Left lung (tissue), 10 donors: ENCODE data around the gene PLCH1. TPM values are rescaled to one million over a fixed set of nuclear protein-coding genes. Genes with fewer than 3 reads are reported as not detected.

ENCODE experiments used
- ATAC-seq: fragments of 200-7000 bp; cut with Tn5 transposase; one replicate; pipeline ENCODE4 v1.9.1; 2020; ENCODE audit warnings: moderate library complexity
- DNase-seq, 4 donors: peaks; one replicate each; pipeline ENCODE4 v3.0.0-alpha.2; 2013 to 2020
- H3K27ac ChIP-seq, 2 donors: fragments of 200-600 bp; sonication (generic) in 1 of 2; one replicate each; pipeline versions ENCODE4 v1.5.0 to v1.8.0; 2020 to 2021
- H3K27me3 ChIP-seq, 2 donors: fragments of 200-600 bp; sonication (generic) in 1 of 2; one replicate each; pipeline versions ENCODE4 v1.5.0 to v1.8.0; 2020 to 2021
- H3K36me3 ChIP-seq, 2 donors: fragments of 200-600 bp; sonication (generic) in 1 of 2; one replicate each; pipeline versions ENCODE4 v1.5.0 to v1.8.0; 2020 to 2021
- H3K4me1 ChIP-seq, 2 donors: fragments of 200-600 bp; one replicate each; pipeline ENCODE4 v1.8.0; 2021
- H3K4me3 ChIP-seq, 2 donors: fragments of 200-600 bp; sonication (generic) in 1 of 2; one replicate each; pipeline versions ENCODE4 v1.5.0 to v1.8.0; 2020 to 2021; ENCODE audit warnings: mild to moderate bottlenecking in 1 of 2
- H3K9me3 ChIP-seq, 2 donors: fragments of 200-600 bp; sonication (generic) in 1 of 2; one replicate each; pipeline versions ENCODE4 v1.5.0 to v1.8.0; 2020 to 2021
- intact Hi-C, 2 donors: fragments of 100-400 bp; cut with DNase I; formaldehyde crosslinking; loops; one replicate each; pipeline versions ENCODE4 v1.11.2 to v1.14.2; 2022
- polyA plus RNA-seq, 6 donors: library from polyadenylated mRNA; unstranded; fragments of 120-200 nt; gene quantifications; one replicate each; pipeline ENCODE4 v1.2.1, GENCODE V29; 2013; ENCODE audit not compliant: insufficient read length in 6 of 6
- total RNA-seq, 2 donors: library from RNA; stranded (reverse); fragmentation: NEBNext Ultra II Directional; extraction: Animal tissue kit (Norgen Biotek cat#: 25700); gene quantifications; one replicate each; pipeline ENCODE4 v1.2.1, GENCODE V29; 2021
- TF ChIP-seq, protein P1 (sequence below), 2 donors: fragments of 200-600 bp; sonication (generic) in 1 of 2; IDR thresholded peaks; one replicate each; pipeline versions ENCODE4 v1.5.0 to v1.8.0; 2021; ENCODE audit warnings: antibody characterized with exemption in 2 of 2
- donor health status: DM: no; HTN: yes; CAD: no.
- donor health status: DM: no; HTN: no; CAD: no.

PLCH1 gene
- total and polyA plus RNA-seq, 8 donors = 8.5 to 33.8 (median 23.7) TPM

DNA sequence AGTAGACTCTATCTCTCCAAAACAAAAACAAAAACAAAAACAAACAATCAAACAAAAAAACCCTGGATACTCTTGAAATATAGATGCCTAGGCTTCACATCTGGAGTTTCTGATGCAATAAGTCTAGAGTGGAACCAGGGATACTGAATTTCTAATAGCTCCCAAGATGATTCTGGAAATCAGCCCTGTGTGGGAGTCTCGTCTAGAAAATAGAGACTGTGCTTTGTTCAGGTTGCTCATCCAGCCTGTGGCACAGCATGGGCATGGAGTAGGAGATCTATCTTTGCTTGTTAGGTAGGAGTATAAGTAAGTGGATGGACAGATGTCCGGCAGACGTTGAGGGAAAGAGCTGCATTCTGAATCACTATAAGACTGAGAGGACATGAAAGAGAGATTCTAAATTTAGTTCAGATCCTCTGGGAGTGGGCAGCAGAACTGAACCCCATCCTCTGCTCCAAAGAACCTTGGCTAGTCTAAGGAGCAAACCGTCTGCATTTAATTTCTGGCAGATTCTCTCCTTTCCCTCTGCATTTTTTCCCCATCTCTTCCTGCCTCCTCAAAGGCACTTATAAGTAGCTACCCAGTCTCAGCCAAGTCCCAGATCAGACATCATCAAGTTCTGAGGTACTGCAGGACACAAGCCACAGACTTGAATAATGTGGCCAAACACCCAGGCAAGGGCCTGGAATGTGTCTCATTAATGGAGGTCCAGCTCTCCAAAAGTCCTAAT is 358.8 kb downstream of the PLCH1 start:
- H3K27me3 ChIP-seq = no peaks in the 10 kb centered on the region
- H3K27ac ChIP-seq = no peak overlapping the region
- no peak for DNase-seq
- no peaks in the 10 kb centered on the region for H3K36me3 ChIP-seq
- intact Hi-C loops = no loop called here
- TF ChIP-seq, protein P1, sequence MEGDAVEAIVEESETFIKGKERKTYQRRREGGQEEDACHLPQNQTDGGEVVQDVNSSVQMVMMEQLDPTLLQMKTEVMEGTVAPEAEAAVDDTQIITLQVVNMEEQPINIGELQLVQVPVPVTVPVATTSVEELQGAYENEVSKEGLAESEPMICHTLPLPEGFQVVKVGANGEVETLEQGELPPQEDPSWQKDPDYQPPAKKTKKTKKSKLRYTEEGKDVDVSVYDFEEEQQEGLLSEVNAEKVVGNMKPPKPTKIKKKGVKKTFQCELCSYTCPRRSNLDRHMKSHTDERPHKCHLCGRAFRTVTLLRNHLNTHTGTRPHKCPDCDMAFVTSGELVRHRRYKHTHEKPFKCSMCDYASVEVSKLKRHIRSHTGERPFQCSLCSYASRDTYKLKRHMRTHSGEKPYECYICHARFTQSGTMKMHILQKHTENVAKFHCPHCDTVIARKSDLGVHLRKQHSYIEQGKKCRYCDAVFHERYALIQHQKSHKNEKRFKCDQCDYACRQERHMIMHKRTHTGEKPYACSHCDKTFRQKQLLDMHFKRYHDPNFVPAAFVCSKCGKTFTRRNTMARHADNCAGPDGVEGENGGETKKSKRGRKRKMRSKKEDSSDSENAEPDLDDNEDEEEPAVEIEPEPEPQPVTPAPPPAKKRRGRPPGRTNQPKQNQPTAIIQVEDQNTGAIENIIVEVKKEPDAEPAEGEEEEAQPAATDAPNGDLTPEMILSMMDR (IDR thresholded peaks at IDR 0.05) = no peak
- H3K9me3 ChIP-seq = no peaks in the 10 kb centered on the region
- H3K4me3 ChIP-seq = no peak overlapping the region
- H3K4me1 ChIP-seq = no peaks in the 10 kb centered on the region
- no peak for ATAC-seq

DNA sequence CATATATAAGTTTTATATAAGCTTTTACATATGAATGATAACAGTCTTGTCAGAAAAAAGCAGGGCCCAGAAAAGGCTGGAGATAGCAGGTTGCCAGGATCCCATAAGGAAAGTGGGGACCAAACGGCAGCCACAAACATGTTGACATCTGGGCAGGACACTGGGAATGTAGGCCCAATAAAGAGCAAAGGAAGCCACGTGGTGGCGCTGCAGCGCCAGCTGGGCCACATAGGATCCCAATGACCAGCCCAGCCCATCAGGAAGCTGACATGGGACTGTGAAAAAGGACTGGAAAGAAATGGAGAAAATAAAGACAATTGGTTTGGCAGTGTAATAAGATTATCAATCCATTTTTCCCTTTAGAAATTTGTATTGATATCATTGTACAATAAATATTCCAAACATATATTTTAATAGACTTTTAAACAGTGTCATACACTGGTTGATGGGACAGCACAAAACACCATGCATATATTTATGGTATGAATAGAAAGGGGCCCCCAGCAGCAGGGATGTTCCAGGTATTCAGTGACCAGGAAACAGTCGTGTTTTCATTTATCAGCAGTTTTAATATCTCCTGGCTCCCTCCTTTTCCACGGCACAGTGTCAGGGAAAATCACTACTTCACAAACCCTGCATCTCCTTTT is 362.4 kb downstream of the PLCH1 start:
- TF ChIP-seq, protein P1 (IDR thresholded peaks at IDR 0.05) = peak; percentile 29 to 52
- no peaks in the 10 kb centered on the region for H3K4me1 ChIP-seq
- no peak overlapping the region for H3K27ac ChIP-seq
- H3K36me3 ChIP-seq = no peaks in the 10 kb centered on the region
- H3K9me3 ChIP-seq = no peaks in the 10 kb centered on the region
- intact Hi-C loops = no loop called here
- DNase-seq (peak in 3 of 4 donors; percentile 60 to 87 (median 75)), ATAC-seq (peak; percentile 97)
- H3K27me3 ChIP-seq = no peaks in the 10 kb centered on the region
- H3K4me3 ChIP-seq = no peak overlapping the region

DNA sequence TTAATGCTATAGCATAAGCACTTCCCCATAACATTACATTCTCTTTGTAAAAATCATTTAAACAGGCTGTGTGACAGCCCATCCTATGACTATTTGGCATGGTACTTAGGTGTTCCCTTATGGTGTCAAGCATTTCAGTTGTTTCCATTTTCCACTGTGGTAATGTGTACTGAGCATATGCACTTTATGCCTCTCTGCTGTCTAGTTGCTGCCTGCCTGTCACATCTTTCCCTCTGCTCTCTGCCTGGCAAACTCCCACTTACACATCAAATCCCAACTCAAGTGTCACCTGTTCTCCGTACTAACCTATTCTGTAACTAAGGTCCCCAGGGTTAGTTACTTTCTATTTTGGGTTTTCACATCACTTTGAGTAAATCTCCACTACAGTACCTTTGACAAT is 367.0 kb downstream of the PLCH1 start:
- Histone ChIP-seq H3K36me3 (no peaks in the 10 kb centered on the region), H3K9me3 (no peaks in the 10 kb centered on the region), H3K4me3 (no peak overlapping the region), H3K27me3 (no peaks in the 10 kb centered on the region), H3K27ac (no peak overlapping the region), H3K4me1 (no peaks in the 10 kb centered on the region)
- no peak for DNase-seq
- intact Hi-C loops = no loop called here
- peak; percentile 44 for ATAC-seq
- TF ChIP-seq, protein P1 (IDR thresholded peaks at IDR 0.05) = no peak

DNA sequence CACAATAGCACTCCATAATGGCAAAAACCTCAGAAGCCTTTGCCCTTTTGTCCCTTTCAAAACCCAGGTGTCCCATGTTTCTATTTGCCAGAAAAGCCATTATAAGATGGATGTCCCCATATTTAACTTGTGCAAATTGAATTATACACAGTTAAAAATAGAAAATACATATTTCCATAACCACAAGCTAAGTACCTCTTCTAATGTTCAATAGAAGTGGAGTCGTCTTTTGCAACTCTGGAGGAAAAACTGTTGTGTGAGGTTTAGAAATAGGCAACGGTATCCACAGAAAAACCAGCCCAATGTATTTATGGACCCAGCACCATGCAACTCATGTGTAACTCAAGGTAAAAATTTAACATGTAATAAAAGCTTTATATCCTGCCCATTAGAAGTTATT is 367.8 kb downstream of the PLCH1 start:
- DNase-seq = no peak
- Histone ChIP-seq H3K36me3 (no peaks in the 10 kb centered on the region), H3K27me3 (no peaks in the 10 kb centered on the region), H3K27ac (no peak overlapping the region), H3K4me3 (no peak overlapping the region), H3K4me1 (no peaks in the 10 kb centered on the region), H3K9me3 (no peaks in the 10 kb centered on the region)
- peak; percentile 70 for ATAC-seq
- TF ChIP-seq, protein P1 (IDR thresholded peaks at IDR 0.05) = no peak
- intact Hi-C loops = no loop called here

DNA sequence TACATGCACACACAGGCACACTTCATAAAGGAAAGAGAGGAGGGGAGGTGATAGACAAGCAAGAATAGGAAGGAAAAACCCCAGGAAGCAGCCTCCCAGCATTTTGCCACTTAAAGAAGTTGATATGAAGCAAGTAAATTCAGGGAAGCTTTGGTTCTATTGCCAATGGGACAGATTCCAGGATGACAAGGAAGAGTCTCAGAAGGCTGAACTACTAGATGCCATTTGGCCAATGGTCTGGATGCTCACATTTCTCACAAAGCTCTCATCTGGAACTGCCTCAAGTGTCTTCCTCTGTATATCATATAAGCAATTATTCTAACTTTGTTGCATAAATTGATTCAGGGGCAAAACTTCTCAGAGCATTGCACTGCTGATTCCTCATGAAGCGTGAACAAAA is 372.6 kb downstream of the PLCH1 start:
- Histone ChIP-seq H3K27ac (no peak overlapping the region), H3K9me3 (no peaks in the 10 kb centered on the region), H3K4me1 (no peaks in the 10 kb centered on the region), H3K36me3 (no peaks in the 10 kb centered on the region), H3K27me3 (no peaks in the 10 kb centered on the region), H3K4me3 (no peak overlapping the region)
- ATAC-seq (no peak), DNase-seq (peak in 1 of 4 donors; percentile 77)
- TF ChIP-seq, protein P1 (IDR thresholded peaks at IDR 0.05) = no peak
- intact Hi-C loops = no loop called here
